K562 (cell line): ENCODE measurements around the gene ZNF74. TPM values are rescaled to one million over a fixed set of nuclear protein-coding genes. Genes with fewer than 3 reads are reported as not detected.
A peak's percentile ranks its signal among the peaks of the same experiment; 100 is the strongest.

Experiments
- BCOR ChIP-seq: fragments of 450-650 bp; IDR thresholded peaks from 2 replicates; pipeline ENCODE4 v1.6.1; 2016
- BHLHE40 ChIP-seq: IDR thresholded peaks from 2 replicates; pipeline ENCODE4 v1.6.1; 2011; ENCODE audit warnings: low read length, improper control_type of control experiment
- HEY1 ChIP-seq: fragments of 250-450 bp; sonication (Bioruptor Pico); IDR thresholded peaks from 2 replicates; pipeline ENCODE4 v1.5.0; 2020; ENCODE audit warnings: mild to moderate bottlenecking, moderate library complexity, borderline replicate concordance
- KAT2B ChIP-seq: IDR thresholded peaks from one replicate; pipeline ENCODE4 v1.6.1; 2012; ENCODE audit warnings: low read depth, mild to moderate bottlenecking, control low read depth, inconsistent platforms, low read length, moderate library complexity
- LARP7 ChIP-seq: fragments of 450-650 bp; IDR thresholded peaks from 2 replicates; pipeline ENCODE4 v1.6.1; 2016
- MAZ ChIP-seq, 2 experiments: fragments of 450-650 bp in 1 of 2; sonication (generic) in 1 of 2; formaldehyde crosslinking; IDR thresholded peaks in 1 of 2; conservative IDR thresholded peaks in 1 of 2; 2 replicates each; pipeline versions ENCODE4 v1.4.0 to v1.5.0; 2020; ENCODE audit warnings: mild to moderate bottlenecking in 1 of 2, missing genetic modification reagents in 1 of 2
- MTA3 ChIP-seq: fragments of 450-650 bp; formaldehyde crosslinking; IDR thresholded peaks from 2 replicates; pipeline ENCODE4 v1.6.1; 2017; ENCODE audit warnings: mild to moderate bottlenecking, borderline replicate concordance
- RFX7 ChIP-seq: fragments of 250-450 bp; sonication (Bioruptor Pico); IDR thresholded peaks from 2 replicates; pipeline ENCODE4 v1.5.1; 2021; ENCODE audit warnings: mild to moderate bottlenecking
- SMARCA5 ChIP-seq: fragments of 450-650 bp; IDR thresholded peaks from 2 replicates; pipeline ENCODE4 v1.6.1; 2016
- ZBTB7A ChIP-seq: IDR thresholded peaks from 2 replicates; pipeline ENCODE4 v1.6.1; 2011; ENCODE audit warnings: low read depth, mild to moderate bottlenecking, low read length, moderate library complexity, borderline replicate concordance; ENCODE audit not compliant: control insufficient read depth
- ZKSCAN8 ChIP-seq: fragments of 200-800 bp; sonication (Bioruptor generic); IDR thresholded peaks from 2 replicates; pipeline ENCODE4 v1.6.1; 2016; ENCODE audit warnings: missing genetic modification characterization, missing compliant biosample characterization
- ZNF263 ChIP-seq: sonication (generic); formaldehyde crosslinking; IDR thresholded peaks from 2 replicates; pipeline ENCODE4 v1.8.0; 2022; ENCODE audit warnings: mild to moderate bottlenecking, missing genetic modification reagents, borderline replicate concordance
- polyA plus RNA-seq, 8 experiments: library from polyadenylated mRNA; depleted of rRNA in 4 of 8; stranded (reverse) in 5 of 8; unstranded in 3 of 8; fragments of >200 nt; fragmentation: Nextera tagmentation in 2 of 8; fragmentation: Illumina TruSeq in 1 of 8; extraction: Ambion mirVana in 2 of 8; extraction: Trizol in 1 of 8; gene quantifications; 2 replicates each; pipeline versions ENCODE4 v1.2.1 to v1.2.3, GENCODE V29; 2011 to 2014; ENCODE audit warnings: inconsistent platforms in 1 of 8, missing spikeins in 1 of 8
- total RNA-seq, 7 experiments: library from RNA; depleted of rRNA in 6 of 7; stranded (reverse); fragments of >200 nt in 6 of 7; fragmentation: Illumina TruSeq in 2 of 7; extraction: Trizol in 2 of 7; gene quantifications; 2 replicates each; pipeline versions ENCODE4 v1.2.1 to v1.2.3, GENCODE V29; 2011 to 2021; ENCODE audit warnings: low replicate concordance in 1 of 7
- TF ChIP-seq, protein P1 (sequence below): fragments of 450-650 bp; IDR thresholded peaks from 2 replicates; pipeline ENCODE4 v1.6.1; 2016; ENCODE audit warnings: low read depth
- TF ChIP-seq, protein P2 (sequence below): sonication (generic); formaldehyde crosslinking; IDR thresholded peaks from 2 replicates; pipeline ENCODE4 v1.8.0; 2022; ENCODE audit warnings: mild to moderate bottlenecking, missing genetic modification reagents
- TF ChIP-seq, protein P3 (sequence below): fragments of 250-450 bp; sonication (Bioruptor Pico); IDR thresholded peaks from 2 replicates; pipeline ENCODE4 v1.9.0; 2021; ENCODE audit warnings: mild to moderate bottlenecking, inconsistent platforms

The ZNF74 gene
- total and polyA plus RNA-seq, 9 of the 15 experiments (the other 6 are each of a cell fraction or from before 2014, with no cell fraction given): 2.4 to 53.5 (median 31.5) TPM

DNA sequence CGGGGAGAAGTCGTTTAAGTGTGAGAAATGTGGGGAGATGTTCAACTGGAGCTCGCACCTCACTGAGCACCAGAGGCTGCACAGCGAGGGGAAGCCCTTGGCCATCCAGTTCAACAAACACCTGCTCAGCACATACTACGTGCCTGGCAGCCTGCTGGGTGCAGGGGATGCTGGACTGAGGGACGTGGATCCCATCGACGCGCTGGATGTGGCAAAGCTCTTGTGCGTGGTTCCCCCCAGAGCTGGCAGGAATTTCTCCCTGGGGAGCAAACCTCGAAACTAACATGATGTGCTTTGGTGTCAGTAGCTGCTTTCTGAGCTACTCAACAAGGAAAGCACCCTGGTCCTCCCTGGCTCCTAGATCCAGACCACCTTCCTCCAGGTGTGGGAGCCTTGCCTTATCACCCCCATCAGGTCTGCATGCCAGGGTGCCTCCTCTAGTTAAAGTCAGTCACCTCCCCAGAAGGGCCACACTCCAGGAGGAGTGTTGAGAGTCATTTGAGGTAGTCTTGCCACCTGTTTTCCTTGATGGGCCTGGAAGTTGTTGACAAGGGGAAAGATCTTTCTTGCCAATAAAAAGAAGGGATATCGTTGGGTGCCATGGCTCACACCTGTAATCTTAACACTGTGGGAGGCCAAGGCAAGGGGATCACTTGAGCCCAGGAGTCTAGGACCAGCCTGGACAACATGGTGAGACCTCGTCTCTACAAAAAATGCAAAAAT lies 12.9 kb downstream of the ZNF74 start (continued):
- 0 out of 2 replicates have a peak, but pooled peaks have one; percentile 39 for TF ChIP-seq ZNF263 (CRISPR knock-in tag)
- 0 out of 2 replicates have a peak, but pooled peaks have one; percentile 21 for TF ChIP-seq MTA3
- no peak for TF ChIP-seq ZBTB7A
- TF ChIP-seq RFX7 (CRISPR knock-in tag): no peak
- no peak for TF ChIP-seq BHLHE40
- TF ChIP-seq BCOR: no peak
- no peak for TF ChIP-seq ZKSCAN8 (CRISPR knock-in tag)
- no peak for TF ChIP-seq LARP7
- TF ChIP-seq, protein P1, sequence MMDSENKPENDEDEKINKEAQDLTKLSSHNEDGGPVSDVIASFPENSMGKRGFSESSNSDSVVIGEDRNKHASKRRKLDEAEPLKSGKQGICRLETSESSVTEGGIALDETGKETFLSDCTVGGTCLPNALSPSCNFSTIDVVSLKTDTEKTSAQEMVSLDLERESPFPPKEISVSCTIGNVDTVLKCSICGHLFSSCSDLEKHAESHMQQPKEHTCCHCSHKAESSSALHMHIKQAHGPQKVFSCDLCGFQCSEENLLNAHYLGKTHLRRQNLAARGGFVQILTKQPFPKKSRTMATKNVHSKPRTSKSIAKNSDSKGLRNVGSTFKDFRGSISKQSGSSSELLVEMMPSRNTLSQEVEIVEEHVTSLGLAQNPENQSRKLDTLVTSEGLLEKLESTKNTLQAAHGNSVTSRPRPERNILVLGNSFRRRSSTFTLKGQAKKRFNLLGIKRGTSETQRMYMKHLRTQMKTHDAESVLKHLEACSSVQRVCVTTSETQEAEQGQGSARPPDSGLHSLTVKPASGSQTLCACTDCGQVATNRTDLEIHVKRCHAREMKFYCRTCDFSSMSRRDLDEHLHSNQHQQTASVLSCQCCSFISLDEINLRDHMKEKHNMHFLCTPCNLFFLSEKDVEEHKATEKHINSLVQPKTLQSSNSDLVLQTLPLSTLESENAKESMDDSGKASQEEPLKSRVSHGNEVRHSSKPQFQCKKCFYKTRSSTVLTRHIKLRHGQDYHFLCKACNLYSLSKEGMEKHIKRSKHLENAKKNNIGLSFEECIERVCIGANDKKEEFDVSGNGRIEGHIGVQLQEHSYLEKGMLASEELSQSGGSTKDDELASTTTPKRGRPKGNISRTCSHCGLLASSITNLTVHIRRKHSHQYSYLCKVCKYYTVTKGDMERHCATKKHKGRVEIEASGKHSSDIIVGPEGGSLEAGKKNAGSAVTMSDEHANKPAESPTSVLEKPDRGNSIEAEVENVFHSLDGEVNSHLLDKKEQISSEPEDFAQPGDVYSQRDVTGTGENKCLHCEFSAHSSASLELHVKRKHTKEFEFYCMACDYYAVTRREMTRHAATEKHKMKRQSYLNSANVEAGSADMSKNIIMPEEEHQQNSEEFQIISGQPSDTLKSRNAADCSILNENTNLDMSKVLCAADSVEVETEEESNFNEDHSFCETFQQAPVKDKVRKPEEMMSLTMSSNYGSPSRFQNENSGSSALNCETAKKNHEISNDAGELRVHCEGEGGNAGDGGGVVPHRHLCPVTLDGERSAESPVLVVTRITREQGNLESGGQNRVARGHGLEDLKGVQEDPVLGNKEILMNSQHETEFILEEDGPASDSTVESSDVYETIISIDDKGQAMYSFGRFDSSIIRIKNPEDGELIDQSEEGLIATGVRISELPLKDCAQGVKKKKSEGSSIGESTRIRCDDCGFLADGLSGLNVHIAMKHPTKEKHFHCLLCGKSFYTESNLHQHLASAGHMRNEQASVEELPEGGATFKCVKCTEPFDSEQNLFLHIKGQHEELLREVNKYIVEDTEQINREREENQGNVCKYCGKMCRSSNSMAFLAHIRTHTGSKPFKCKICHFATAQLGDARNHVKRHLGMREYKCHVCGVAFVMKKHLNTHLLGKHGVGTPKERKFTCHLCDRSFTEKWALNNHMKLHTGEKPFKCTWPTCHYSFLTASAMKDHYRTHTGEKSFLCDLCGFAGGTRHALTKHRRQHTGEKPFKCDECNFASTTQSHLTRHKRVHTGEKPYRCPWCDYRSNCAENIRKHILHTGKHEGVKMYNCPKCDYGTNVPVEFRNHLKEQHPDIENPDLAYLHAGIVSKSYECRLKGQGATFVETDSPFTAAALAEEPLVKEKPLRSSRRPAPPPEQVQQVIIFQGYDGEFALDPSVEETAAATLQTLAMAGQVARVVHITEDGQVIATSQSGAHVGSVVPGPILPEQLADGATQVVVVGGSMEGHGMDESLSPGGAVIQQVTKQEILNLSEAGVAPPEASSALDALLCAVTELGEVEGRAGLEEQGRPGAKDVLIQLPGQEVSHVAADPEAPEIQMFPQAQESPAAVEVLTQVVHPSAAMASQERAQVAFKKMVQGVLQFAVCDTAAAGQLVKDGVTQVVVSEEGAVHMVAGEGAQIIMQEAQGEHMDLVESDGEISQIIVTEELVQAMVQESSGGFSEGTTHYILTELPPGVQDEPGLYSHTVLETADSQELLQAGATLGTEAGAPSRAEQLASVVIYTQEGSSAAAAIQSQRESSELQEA: no peak
- no peak for TF ChIP-seq SMARCA5
- TF ChIP-seq, protein P2, sequence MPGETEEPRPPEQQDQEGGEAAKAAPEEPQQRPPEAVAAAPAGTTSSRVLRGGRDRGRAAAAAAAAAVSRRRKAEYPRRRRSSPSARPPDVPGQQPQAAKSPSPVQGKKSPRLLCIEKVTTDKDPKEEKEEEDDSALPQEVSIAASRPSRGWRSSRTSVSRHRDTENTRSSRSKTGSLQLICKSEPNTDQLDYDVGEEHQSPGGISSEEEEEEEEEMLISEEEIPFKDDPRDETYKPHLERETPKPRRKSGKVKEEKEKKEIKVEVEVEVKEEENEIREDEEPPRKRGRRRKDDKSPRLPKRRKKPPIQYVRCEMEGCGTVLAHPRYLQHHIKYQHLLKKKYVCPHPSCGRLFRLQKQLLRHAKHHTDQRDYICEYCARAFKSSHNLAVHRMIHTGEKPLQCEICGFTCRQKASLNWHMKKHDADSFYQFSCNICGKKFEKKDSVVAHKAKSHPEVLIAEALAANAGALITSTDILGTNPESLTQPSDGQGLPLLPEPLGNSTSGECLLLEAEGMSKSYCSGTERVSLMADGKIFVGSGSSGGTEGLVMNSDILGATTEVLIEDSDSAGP (CRISPR knock-in tag): no peak
- no peak for TF ChIP-seq HEY1 (CRISPR knock-in tag)
- TF ChIP-seq, protein P3, sequence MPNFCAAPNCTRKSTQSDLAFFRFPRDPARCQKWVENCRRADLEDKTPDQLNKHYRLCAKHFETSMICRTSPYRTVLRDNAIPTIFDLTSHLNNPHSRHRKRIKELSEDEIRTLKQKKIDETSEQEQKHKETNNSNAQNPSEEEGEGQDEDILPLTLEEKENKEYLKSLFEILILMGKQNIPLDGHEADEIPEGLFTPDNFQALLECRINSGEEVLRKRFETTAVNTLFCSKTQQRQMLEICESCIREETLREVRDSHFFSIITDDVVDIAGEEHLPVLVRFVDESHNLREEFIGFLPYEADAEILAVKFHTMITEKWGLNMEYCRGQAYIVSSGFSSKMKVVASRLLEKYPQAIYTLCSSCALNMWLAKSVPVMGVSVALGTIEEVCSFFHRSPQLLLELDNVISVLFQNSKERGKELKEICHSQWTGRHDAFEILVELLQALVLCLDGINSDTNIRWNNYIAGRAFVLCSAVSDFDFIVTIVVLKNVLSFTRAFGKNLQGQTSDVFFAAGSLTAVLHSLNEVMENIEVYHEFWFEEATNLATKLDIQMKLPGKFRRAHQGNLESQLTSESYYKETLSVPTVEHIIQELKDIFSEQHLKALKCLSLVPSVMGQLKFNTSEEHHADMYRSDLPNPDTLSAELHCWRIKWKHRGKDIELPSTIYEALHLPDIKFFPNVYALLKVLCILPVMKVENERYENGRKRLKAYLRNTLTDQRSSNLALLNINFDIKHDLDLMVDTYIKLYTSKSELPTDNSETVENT: peak; percentile 32; the same call in 1 of the 2 replicates
- TF ChIP-seq KAT2B: no peak
- TF ChIP-seq MAZ (CRISPR knock-in tag; conservative IDR thresholded peaks at IDR 0.05 in 1 of 2, IDR thresholded peaks at IDR 0.05 in 1 of 2): no peak
